Right lobe of liver (tissue), 6 donors: ENCODE results near the gene UGT1A9. TPM values are rescaled to one million over a fixed set of nuclear protein-coding genes. Genes with fewer than 3 reads are reported as not detected.

Experiments used
- ATAC-seq, 4 donors: fragments of 200-7000 bp; cut with Tn5 transposase; one replicate each; pipeline ENCODE4 v1.9.1; 2020; ENCODE audit warnings: mild to moderate bottlenecking in 4 of 4, moderate library complexity in 4 of 4
- DNase-seq, 3 donors: peaks; one replicate each; pipeline ENCODE4 v3.0.0-alpha.2; 2020
- H3K27ac ChIP-seq, 3 donors: fragments of 200-600 bp; one replicate each; pipeline ENCODE4 v1.8.0; 2022
- H3K27me3 ChIP-seq, 2 donors: fragments of 200-600 bp; one replicate each; pipeline ENCODE4 v1.8.0; 2022
- H3K36me3 ChIP-seq, 4 donors: fragments of 200-600 bp; sonication (generic) in 1 of 4; one replicate each; pipeline versions ENCODE4 v1.5.1 to v1.8.0; 2017 to 2022; ENCODE audit warnings: control low read depth in 1 of 4
- H3K4me1 ChIP-seq, 4 donors: fragments of 200-600 bp; sonication (generic) in 1 of 4; one replicate each; pipeline versions ENCODE4 v1.5.1 to v1.8.0; 2017 to 2022; ENCODE audit warnings: control low read depth in 1 of 4
- H3K4me3 ChIP-seq, 3 donors: fragments of 200-600 bp; one replicate each; pipeline ENCODE4 v1.8.0; 2022
- H3K9me3 ChIP-seq, 4 donors: fragments of 200-600 bp; sonication (generic) in 1 of 4; one replicate each; pipeline versions ENCODE4 v1.5.1 to v1.8.0; 2017 to 2022; ENCODE audit warnings: control low read depth in 1 of 4
- POLR2A ChIP-seq: fragments of 450-650 bp; IDR thresholded peaks from one replicate; pipeline ENCODE4 v1.6.1; 2017; ENCODE audit warnings: antibody characterized with exemption, mild to moderate bottlenecking
- WGBS: methylation state at CpG from one replicate; pipeline ENCODE4 v1.1.6; 2018; ENCODE audit warnings: low coverage, low lambda C conversion rate; ENCODE audit not compliant: insufficient coverage; ENCODE audit errors: missing lambda C conversion rate; 5-methylcytosine and 5-hydroxymethylcytosine counted together
- intact Hi-C, 2 donors: fragments of 100-400 bp; cut with DNase I; formaldehyde crosslinking; loops; one replicate each; pipeline versions ENCODE4 v1.11.2 to v1.14.1; 2022
- total RNA-seq, 6 experiments: library from RNA; depleted of rRNA in 2 of 6; stranded (reverse); fragments of >200 nt in 2 of 6; fragmentation: NEBNext Ultra II Directional in 3 of 6; extraction: Animal tissue kit (Norgen Biotek cat#: 25700) in 3 of 6; gene quantifications; one replicate each; pipeline versions ENCODE4 v1.1.0 to v1.2.4, GENCODE V29; 2016 to 2023
- TF ChIP-seq, protein P1 (sequence below), 4 donors: fragments of 200-600 bp in 3 of 4; fragments of 450-650 bp in 1 of 4; IDR thresholded peaks; one replicate each; pipeline versions ENCODE4 v1.5.1 to v1.8.0; 2016 to 2022; ENCODE audit warnings: antibody characterized with exemption in 4 of 4, mild to moderate bottlenecking in 2 of 4
- donor health status: DM: no; HTN: yes; CAD: no.
- donor health status: DM: no; HTN: no; CAD: no.
- donor health status: DM: no; HTN: no; CAD: no.
- donor health status: DM: no; HTN: yes; CAD: no.
- donor health status: DM: no; HTN: yes; CAD: no.

Gene UGT1A9
- total RNA-seq, 6 experiments from 2014 or later, result 91.6 to 365 (median 108) TPM

DNA sequence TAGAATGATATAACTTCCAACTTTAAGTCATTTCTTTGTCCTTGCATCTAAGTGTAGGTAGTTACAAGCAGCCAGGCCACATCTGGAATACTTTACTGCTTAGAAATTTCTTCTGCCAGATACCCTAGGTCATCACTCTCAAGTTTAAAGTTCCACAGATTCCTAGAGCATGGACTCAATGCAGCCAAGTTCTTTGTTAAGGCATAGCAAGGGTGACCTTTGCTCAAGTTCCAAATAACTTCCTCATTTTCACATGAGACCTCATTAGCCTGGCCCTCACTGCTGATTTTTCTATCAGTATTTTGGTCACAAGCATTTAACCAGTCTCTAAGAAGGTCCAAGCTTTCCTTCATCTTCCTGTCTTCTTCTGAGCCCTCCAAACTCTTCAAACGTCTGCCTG is 7.8 kb upstream of the UGT1A9 start:
- 50% methylated on average over 1 of the region's 1 CpG for WGBS
- Histone ChIP-seq H3K36me3 (no peaks in the 10 kb centered on the region), H3K27ac (no peak overlapping the region), H3K4me1 (peaks cover 0 to 15% (median 2%) of the 10 kb centered on the region in 4 donors), H3K9me3 (no peaks in the 10 kb centered on the region), H3K27me3 (no peaks in the 10 kb centered on the region), H3K4me3 (no peak overlapping the region)
- TF ChIP-seq, protein P1, sequence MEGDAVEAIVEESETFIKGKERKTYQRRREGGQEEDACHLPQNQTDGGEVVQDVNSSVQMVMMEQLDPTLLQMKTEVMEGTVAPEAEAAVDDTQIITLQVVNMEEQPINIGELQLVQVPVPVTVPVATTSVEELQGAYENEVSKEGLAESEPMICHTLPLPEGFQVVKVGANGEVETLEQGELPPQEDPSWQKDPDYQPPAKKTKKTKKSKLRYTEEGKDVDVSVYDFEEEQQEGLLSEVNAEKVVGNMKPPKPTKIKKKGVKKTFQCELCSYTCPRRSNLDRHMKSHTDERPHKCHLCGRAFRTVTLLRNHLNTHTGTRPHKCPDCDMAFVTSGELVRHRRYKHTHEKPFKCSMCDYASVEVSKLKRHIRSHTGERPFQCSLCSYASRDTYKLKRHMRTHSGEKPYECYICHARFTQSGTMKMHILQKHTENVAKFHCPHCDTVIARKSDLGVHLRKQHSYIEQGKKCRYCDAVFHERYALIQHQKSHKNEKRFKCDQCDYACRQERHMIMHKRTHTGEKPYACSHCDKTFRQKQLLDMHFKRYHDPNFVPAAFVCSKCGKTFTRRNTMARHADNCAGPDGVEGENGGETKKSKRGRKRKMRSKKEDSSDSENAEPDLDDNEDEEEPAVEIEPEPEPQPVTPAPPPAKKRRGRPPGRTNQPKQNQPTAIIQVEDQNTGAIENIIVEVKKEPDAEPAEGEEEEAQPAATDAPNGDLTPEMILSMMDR (IDR thresholded peaks at IDR 0.05), result no peak
- no peak for TF ChIP-seq POLR2A
- no peak for ATAC-seq
- no peak for DNase-seq
- intact Hi-C loops, result no loop called here

DNA sequence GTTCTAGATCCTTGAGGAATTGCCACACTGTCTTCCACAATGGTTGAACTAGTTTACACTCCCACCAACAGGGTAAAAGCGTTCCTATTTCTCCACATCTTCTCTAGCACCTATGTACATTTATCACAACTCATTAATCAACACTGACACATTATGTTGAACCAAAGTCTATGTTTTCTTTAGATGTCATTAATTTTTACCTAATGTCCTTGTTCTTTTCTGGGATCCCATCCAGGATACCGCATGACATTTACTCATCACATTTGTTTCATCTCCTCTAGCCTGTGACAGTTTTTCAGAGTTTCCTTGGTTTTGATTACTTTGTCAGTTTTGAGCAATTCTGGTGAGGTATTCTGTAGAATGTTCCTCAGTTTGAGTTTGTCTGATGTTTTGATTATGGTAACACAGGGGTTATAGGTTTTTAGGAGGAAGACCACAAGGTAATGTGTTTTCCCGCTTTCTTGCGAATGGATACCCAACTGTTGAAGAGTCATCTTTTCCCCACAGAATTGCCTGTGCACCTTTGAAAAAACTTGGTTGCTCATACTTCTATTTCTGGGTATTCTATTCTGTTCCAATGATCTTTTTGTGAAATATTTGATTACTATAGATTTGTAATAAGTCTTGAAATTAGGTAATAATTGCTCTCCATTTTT is 3.0 kb upstream of the UGT1A9 start:
- H3K4me1 ChIP-seq, result peaks cover 0 to 27% (median 9%) of the 10 kb centered on the region in 4 donors
- H3K9me3 ChIP-seq, result no peaks in the 10 kb centered on the region
- DNase-seq (no peak), ATAC-seq (peak; percentile 47 to 75 (median 60))
- no peaks in the 10 kb centered on the region for H3K36me3 ChIP-seq
- H3K27me3 ChIP-seq, result no peaks in the 10 kb centered on the region
- H3K4me3 ChIP-seq, result no peak overlapping the region
- no peak for TF ChIP-seq POLR2A
- TF ChIP-seq, protein P1 (IDR thresholded peaks at IDR 0.05), result no peak
- 39% methylated on average over 4 of the region's 4 CpGs for WGBS
- intact Hi-C loops, result no loop called here
- peak overlapping the region in 2 of 3 donors; percentile 32 to 61 for H3K27ac ChIP-seq

DNA sequence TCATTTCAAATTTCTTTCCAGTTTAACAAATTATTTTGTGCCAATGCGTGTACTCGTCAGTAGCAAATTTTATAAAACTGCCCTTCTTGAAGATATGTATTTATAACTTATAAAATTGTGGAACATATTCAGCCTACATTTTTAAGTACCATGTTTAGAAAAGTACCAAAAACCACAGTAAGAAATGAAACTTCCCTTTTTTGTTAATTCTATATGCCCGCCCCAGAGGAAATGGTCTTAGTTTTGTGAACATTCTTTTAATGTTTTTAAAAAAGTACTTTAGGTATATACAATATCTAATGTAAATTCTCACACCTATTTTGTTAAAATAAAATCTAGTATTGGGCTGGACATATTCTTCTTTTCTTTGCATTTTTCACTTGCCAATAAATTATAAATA is 1.2 kb downstream of the UGT1A9 start:
- Histone ChIP-seq H3K27me3 (no peaks in the 10 kb centered on the region), H3K4me3 (peak overlapping the region; percentile 22 to 66 (median 46)), H3K36me3 (no peaks in the 10 kb centered on the region), H3K27ac (peak overlapping the region in 2 of 3 donors; percentile 70 to 75), H3K4me1 (peaks cover 0 to 56% (median 12%) of the 10 kb centered on the region in 4 donors), H3K9me3 (no peaks in the 10 kb centered on the region)
- TF ChIP-seq, protein P1 (IDR thresholded peaks at IDR 0.05), result no peak
- no peak for TF ChIP-seq POLR2A
- intact Hi-C loops, result no loop called here
- ATAC-seq (no peak), DNase-seq (no peak)
- 15% methylated on average over 3 of the region's 3 CpGs for WGBS

DNA sequence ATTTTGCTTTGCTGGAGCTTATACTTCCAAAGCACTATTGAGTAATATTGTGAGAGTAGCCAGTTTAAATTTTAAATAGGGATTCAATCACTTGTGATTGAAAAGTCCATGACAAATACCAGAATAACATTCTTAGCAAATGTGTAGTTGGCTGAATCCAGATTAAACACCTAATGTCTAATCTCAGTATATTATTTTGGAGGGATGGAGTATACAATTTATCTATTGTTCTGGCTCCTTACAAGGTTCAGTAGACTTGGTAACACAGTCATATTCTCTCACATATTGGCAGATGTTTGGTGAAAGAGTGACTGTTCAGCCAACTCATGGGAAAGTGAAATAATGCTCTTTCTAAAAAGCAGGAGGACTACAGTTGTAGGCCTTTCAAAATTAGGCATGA is 2.2 kb downstream of the UGT1A9 start:
- Histone ChIP-seq H3K27ac (peak overlapping the region; percentile 6 to 70 (median 26)), H3K4me3 (peak overlapping the region; percentile 22 to 66 (median 46)), H3K36me3 (no peaks in the 10 kb centered on the region), H3K27me3 (no peaks in the 10 kb centered on the region), H3K4me1 (peaks cover 0 to 54% (median 12%) of the 10 kb centered on the region in 4 donors), H3K9me3 (no peaks in the 10 kb centered on the region)
- no peak for DNase-seq
- intact Hi-C loops, result no loop called here
- no peak for TF ChIP-seq POLR2A
- TF ChIP-seq, protein P1 (IDR thresholded peaks at IDR 0.05), result no peak
- peak in 2 of 4 donors; percentile 26 to 44 for ATAC-seq
